ENCODE measurements around the gene FLNA.
"Not testable (repeated sequence)": the region's sequence is repeated elsewhere in the genome, so short reads cannot be mapped to it uniquely, and the experiment has no call there.

DNA sequence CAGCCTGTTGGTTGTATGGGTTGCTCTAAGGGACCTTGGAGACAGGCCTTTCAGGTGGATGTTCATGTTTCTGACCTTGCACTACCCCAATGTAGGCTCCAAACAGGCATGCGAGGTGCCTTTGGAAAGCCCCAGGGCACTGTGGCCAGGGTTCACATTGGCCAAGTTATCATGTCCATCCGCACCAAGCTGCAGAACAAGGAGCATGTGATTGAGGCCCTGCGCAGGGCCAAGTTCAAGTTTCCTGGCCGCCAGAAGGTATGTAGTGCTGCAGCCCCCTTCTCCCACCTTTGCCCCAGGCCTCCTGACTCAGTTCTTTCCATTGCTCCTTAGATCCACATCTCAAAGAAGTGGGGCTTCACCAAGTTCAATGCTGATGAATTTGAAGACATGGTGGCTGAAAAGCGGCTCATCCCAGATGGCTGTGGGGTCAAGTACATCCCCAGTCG lies 26.0 kb upstream of the FLNA start:
- TF ChIP-seq POLR2A (IDR thresholded peaks at IDR 0.05; ENCODE audit: low read depth, low read length), result not testable (repeated sequence)
- TF ChIP-seq, protein P1, sequence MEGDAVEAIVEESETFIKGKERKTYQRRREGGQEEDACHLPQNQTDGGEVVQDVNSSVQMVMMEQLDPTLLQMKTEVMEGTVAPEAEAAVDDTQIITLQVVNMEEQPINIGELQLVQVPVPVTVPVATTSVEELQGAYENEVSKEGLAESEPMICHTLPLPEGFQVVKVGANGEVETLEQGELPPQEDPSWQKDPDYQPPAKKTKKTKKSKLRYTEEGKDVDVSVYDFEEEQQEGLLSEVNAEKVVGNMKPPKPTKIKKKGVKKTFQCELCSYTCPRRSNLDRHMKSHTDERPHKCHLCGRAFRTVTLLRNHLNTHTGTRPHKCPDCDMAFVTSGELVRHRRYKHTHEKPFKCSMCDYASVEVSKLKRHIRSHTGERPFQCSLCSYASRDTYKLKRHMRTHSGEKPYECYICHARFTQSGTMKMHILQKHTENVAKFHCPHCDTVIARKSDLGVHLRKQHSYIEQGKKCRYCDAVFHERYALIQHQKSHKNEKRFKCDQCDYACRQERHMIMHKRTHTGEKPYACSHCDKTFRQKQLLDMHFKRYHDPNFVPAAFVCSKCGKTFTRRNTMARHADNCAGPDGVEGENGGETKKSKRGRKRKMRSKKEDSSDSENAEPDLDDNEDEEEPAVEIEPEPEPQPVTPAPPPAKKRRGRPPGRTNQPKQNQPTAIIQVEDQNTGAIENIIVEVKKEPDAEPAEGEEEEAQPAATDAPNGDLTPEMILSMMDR (IDR thresholded peaks at IDR 0.05; ENCODE audit: extremely low read depth in 1 of 2, insufficient read depth in 1 of 2, low read depth in 1 of 2, low read length in 2 of 2), result not testable (repeated sequence)
